ENCODE measurements around the gene GPLD1.

Gene GPLD1

GRCh38 chr6:24472181-24472580 lies 17.2 kb downstream of the GPLD1 start:
- ChIA-PET CTCF (no interaction called here), POLR2A (interaction anchor here (0.8 kb wide), 1 partner anchor 24 kb away, joined by 3 read pairs; no protein-coding TSS in a partner anchor)
- TF ChIP-seq ARNT (IDR thresholded peaks at IDR 0.05) (no peak), ELF4 (IDR thresholded peaks at IDR 0.05) (no peak), FOXA1 (IDR thresholded peaks at IDR 0.05) (no peak), BHLHE40 (IDR thresholded peaks at IDR 0.05; ENCODE audit: borderline replicate concordance) (no peak), SUZ12 (IDR thresholded peaks at IDR 0.05) (no peak)
- TF ChIP-seq, protein P1, sequence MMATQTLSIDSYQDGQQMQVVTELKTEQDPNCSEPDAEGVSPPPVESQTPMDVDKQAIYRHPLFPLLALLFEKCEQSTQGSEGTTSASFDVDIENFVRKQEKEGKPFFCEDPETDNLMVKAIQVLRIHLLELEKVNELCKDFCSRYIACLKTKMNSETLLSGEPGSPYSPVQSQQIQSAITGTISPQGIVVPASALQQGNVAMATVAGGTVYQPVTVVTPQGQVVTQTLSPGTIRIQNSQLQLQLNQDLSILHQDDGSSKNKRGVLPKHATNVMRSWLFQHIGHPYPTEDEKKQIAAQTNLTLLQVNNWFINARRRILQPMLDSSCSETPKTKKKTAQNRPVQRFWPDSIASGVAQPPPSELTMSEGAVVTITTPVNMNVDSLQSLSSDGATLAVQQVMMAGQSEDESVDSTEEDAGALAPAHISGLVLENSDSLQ (IDR thresholded peaks at IDR 0.05), result no peak
- no peak for DNase-seq (ENCODE audit: extremely low spot score)

- no peak for TF ChIP-seq FOXA1 (IDR thresholded peaks at IDR 0.05)
- TF ChIP-seq FOXM1 (IDR thresholded peaks at IDR 0.05; ENCODE audit: borderline replicate concordance), result no peak
- TF ChIP-seq ZNF384 (IDR thresholded peaks at IDR 0.05), result no peak
- no peak for TF ChIP-seq BHLHE40 (IDR thresholded peaks at IDR 0.05; ENCODE audit: borderline replicate concordance)
- TF ChIP-seq LEF1 (IDR thresholded peaks at IDR 0.05; ENCODE audit: borderline replicate concordance), result no peak
- TF ChIP-seq CTBP1 (IDR thresholded peaks at IDR 0.05; ENCODE audit: borderline replicate concordance), result no peak
- TF ChIP-seq FOXK2 (IDR thresholded peaks at IDR 0.05), result no peak
- TF ChIP-seq, protein P1 (IDR thresholded peaks at IDR 0.05), result no peak
- no peak for TF ChIP-seq SUZ12 (IDR thresholded peaks at IDR 0.05)
- TF ChIP-seq HDGF (IDR thresholded peaks at IDR 0.05; ENCODE audit: borderline replicate concordance), result no peak
- TF ChIP-seq L3MBTL2 (conservative IDR thresholded peaks at IDR 0.05), result no peak
- TF ChIP-seq ARNT (IDR thresholded peaks at IDR 0.05), result no peak
- TF ChIP-seq SP1 (IDR thresholded peaks at IDR 0.05), result no peak
- TF ChIP-seq ELF4 (IDR thresholded peaks at IDR 0.05), result no peak
- no peak for TF ChIP-seq TARDBP (IDR thresholded peaks at IDR 0.05)
- TF ChIP-seq NFRKB (IDR thresholded peaks at IDR 0.05), result no peak
- DNase-seq (ENCODE audit: extremely low spot score), result no peak
- ChIA-PET CTCF (no interaction called here), POLR2A (no interaction called here)
Observed at GRCh38 chr6:24469811-24470210, 19.6 kb downstream of the GPLD1 start.

DNA sequence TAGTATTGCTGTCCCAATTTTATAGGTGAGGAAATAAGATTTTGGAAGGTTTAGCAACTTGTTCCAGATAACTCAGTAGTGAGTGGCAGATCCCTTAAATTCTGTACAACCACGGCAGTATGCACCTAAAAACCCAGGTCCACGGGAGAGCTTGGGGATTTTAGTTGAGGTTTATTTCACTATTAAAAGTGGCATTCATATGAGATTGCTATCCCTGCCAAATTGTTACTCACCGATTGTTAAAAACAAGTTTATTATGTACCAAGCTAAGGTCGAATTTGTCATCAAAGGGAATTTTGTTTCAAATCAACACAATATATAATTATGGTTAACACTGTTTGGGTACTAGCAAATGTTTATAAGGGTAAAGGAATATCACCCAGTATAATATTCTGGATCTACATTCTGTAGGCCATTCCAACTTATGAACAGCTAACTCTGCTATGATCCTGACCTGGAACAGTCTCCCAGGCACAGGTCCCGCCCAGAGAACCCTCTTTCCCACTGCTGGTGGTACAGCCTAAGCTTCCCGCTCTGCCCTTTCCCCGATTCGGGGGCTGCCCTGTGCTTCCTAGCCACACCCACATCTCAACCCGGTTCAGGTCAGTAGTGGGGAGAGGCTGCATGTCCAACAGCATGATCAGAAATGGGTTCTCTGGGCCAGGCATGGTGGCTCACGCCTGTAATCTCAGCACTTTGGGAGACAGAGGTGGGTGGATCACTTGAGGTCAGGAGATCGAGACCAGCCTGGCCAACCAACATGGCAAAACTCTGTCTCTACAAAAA lies 24.9 kb downstream of the GPLD1 start:
- POLR2A ChIA-PET, result no interaction called here
- CTCF ChIA-PET, result interaction anchor here (0.6 kb wide), 1 partner anchor 362 kb away, joined by 3 read pairs; no protein-coding TSS in a partner anchor
- no peak for DNase-seq (ENCODE audit: extremely low spot score)
- no peak for TF ChIP-seq LEF1 (IDR thresholded peaks at IDR 0.05; ENCODE audit: borderline replicate concordance)
- no peak for TF ChIP-seq SP1 (IDR thresholded peaks at IDR 0.05)
- no peak for TF ChIP-seq ZNF384 (IDR thresholded peaks at IDR 0.05)
- TF ChIP-seq SUZ12 (IDR thresholded peaks at IDR 0.05), result no peak
- no peak for TF ChIP-seq TARDBP (IDR thresholded peaks at IDR 0.05)
- TF ChIP-seq ARNT (IDR thresholded peaks at IDR 0.05), result no peak
- no peak for TF ChIP-seq CTBP1 (IDR thresholded peaks at IDR 0.05; ENCODE audit: borderline replicate concordance)
- TF ChIP-seq L3MBTL2 (conservative IDR thresholded peaks at IDR 0.05), result no peak
- no peak for TF ChIP-seq HDGF (IDR thresholded peaks at IDR 0.05; ENCODE audit: borderline replicate concordance)
- no peak for TF ChIP-seq FOXK2 (IDR thresholded peaks at IDR 0.05)

DNA sequence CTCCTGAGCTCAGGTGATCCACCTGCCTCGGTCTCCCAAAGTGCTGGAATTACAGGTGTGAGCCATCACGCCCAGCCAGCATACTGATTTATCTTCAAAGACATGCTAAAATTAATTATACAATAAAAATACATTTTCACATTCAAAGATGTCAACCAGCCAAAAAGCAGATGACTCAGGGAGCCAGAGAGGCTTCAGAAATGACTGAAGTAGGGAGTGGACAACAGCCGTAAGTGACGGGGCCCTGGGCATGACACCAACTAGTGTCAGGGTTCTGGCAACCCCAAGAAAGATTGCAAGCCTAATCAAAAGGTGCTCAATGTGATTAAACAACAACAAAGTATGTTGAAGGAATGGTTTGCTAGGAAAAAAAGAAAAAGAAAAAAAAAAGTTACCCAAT lies 28.4 kb downstream of the GPLD1 start:
- no peak for DNase-seq (ENCODE audit: extremely low spot score)
- ChIA-PET POLR2A (no interaction called here), CTCF (no interaction called here)
- TF ChIP-seq L3MBTL2 (conservative IDR thresholded peaks at IDR 0.05) (no peak), NFRKB (IDR thresholded peaks at IDR 0.05) (no peak), FOXK2 (IDR thresholded peaks at IDR 0.05) (no peak), SP1 (IDR thresholded peaks at IDR 0.05) (no peak), TARDBP (IDR thresholded peaks at IDR 0.05) (no peak), HDGF (IDR thresholded peaks at IDR 0.05; ENCODE audit: borderline replicate concordance) (no peak), FOXA1 (IDR thresholded peaks at IDR 0.05) (no peak), BHLHE40 (IDR thresholded peaks at IDR 0.05; ENCODE audit: borderline replicate concordance) (no peak), ARNT (IDR thresholded peaks at IDR 0.05) (no peak), FOXM1 (IDR thresholded peaks at IDR 0.05; ENCODE audit: borderline replicate concordance) (no peak)

DNA sequence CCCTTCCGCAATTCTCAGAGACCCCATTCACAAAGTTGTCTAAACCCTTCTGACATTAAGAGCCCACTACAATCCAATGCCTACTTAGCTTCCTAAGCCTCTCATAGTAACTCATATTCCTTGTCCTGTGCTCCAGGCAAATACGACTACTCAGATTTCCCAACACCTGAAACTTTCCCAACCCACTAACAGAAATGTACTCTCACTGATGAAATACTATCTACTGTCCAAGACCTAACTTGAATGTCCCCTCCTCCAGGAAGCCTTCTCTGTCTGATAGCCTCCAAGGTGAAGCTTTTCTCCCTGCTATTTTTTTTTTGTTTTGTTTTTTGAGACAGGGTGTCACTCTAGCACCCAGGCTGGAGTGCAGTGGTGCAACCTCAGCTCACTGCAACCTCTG lies 30.4 kb downstream of the GPLD1 start:
- CTCF ChIA-PET, result no interaction called here
- no peak for DNase-seq (ENCODE audit: extremely low spot score)
- POLR2A ChIA-PET, result no interaction called here
- TF ChIP-seq SUZ12 (IDR thresholded peaks at IDR 0.05) (no peak), BHLHE40 (IDR thresholded peaks at IDR 0.05; ENCODE audit: borderline replicate concordance) (no peak), ZNF384 (IDR thresholded peaks at IDR 0.05) (no peak), NFRKB (IDR thresholded peaks at IDR 0.05) (no peak), LEF1 (IDR thresholded peaks at IDR 0.05; ENCODE audit: borderline replicate concordance) (no peak), HDGF (IDR thresholded peaks at IDR 0.05; ENCODE audit: borderline replicate concordance) (no peak), SP1 (IDR thresholded peaks at IDR 0.05) (no peak), FOXA1 (IDR thresholded peaks at IDR 0.05) (no peak), FOXK2 (IDR thresholded peaks at IDR 0.05) (no peak), CTBP1 (IDR thresholded peaks at IDR 0.05; ENCODE audit: borderline replicate concordance) (no peak), FOXM1 (IDR thresholded peaks at IDR 0.05; ENCODE audit: borderline replicate concordance) (no peak), ELF4 (IDR thresholded peaks at IDR 0.05) (no peak), TARDBP (IDR thresholded peaks at IDR 0.05) (no peak), ARNT (IDR thresholded peaks at IDR 0.05) (no peak)
- TF ChIP-seq, protein P1 (IDR thresholded peaks at IDR 0.05), result no peak

DNA sequence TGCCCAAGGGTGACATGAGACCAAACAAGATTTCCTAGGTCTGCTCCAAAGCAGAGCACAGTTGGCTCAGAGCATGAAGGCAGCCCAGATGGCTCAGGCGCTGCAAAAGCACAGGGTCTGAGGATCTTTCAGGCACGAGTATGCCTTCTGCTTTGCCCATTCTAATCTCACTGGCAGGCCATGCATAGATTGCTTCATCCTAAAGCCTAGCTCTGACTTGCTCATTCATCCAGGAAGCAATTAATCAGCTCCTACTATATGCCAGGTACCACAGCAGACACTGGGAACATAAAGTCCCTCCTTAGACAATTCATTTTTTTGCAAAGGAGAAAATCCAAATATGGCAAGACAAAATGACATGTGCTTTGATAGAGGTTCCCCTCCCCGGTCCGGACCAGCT lies 31.2 kb downstream of the GPLD1 start:
- TF ChIP-seq FOXA1 (IDR thresholded peaks at IDR 0.05) (no peak), L3MBTL2 (conservative IDR thresholded peaks at IDR 0.05) (no peak), SUZ12 (IDR thresholded peaks at IDR 0.05) (no peak), BHLHE40 (IDR thresholded peaks at IDR 0.05; ENCODE audit: borderline replicate concordance) (no peak), SP1 (IDR thresholded peaks at IDR 0.05) (no peak), HDGF (IDR thresholded peaks at IDR 0.05; ENCODE audit: borderline replicate concordance) (no peak), CTBP1 (IDR thresholded peaks at IDR 0.05; ENCODE audit: borderline replicate concordance) (no peak), FOXK2 (IDR thresholded peaks at IDR 0.05) (no peak), ARNT (IDR thresholded peaks at IDR 0.05) (no peak), NFRKB (IDR thresholded peaks at IDR 0.05) (no peak), TARDBP (IDR thresholded peaks at IDR 0.05) (no peak), ZNF384 (IDR thresholded peaks at IDR 0.05) (no peak), FOXM1 (IDR thresholded peaks at IDR 0.05; ENCODE audit: borderline replicate concordance) (no peak), ELF4 (IDR thresholded peaks at IDR 0.05) (no peak)
- TF ChIP-seq, protein P1 (IDR thresholded peaks at IDR 0.05), result no peak
- DNase-seq (ENCODE audit: extremely low spot score), result no peak
- POLR2A ChIA-PET, result no interaction called here
- CTCF ChIA-PET, result interaction anchor here (0.6 kb wide), 1 partner anchor 8 kb away, joined by 3 read pairs; no protein-coding TSS in a partner anchor
